Measurements from ENCODE around the gene GPRC5A. TPM values are rescaled to one million over a fixed set of nuclear protein-coding genes. Genes with fewer than 3 reads are reported as not detected.

GPRC5A gene
- total RNA-seq, 4 donors from 2014 or later = 7.0 to 166 (median 116) TPM

- H3K27me3 ChIP-seq = no peaks in the 10 kb centered on the region
- peaks cover 0 to 48% (median 18%) of the 10 kb centered on the region in 4 donors for H3K4me1 ChIP-seq
- no peaks in the 10 kb centered on the region for H3K36me3 ChIP-seq
- 61 to 74% methylated on average over 6 to 10 of the region's 10 CpGs for WGBS, 2 donors (ENCODE audit: low coverage in 1 of 2)
- no peaks in the 10 kb centered on the region for H3K9me3 ChIP-seq
- intact Hi-C loops (cut with DNase I; ENCODE audit: low total_unique reads) = no loop called here
- in situ Hi-C loops (cut with MboI; ENCODE audit: low pct_ligation_motif_present in 1 of 4, low pct_unique_long_range_greater_than_20kb in 1 of 4, low sequenced_read_pairs in 3 of 4) = no loop called here
- peak overlapping the region; percentile 15 to 74 (median 52) for H3K27ac ChIP-seq
- TF ChIP-seq EP300 (IDR thresholded peaks at IDR 0.05; ENCODE audit: low read depth) (no peak), POLR2A (IDR thresholded peaks at IDR 0.05) (no peak), POLR2AphosphoS5 (IDR thresholded peaks at IDR 0.05) (peak in 1 of 3 donors; percentile 19), CTCF (IDR thresholded peaks at IDR 0.05) (no peak)
- DNase-seq = no peak
- no peak overlapping the region for H3K4me3 ChIP-seq
Observed at GRCh38 chr12:12899530-12900380, 8.4 kb downstream of the GPRC5A start.

GRCh38 chr12:12900786-12901157, 9.4 kb downstream of the GPRC5A start:
- Histone ChIP-seq H3K36me3 (no peaks in the 10 kb centered on the region), H3K4me1 (peaks cover 0 to 52% (median 18%) of the 10 kb centered on the region in 4 donors), H3K4me3 (no peak overlapping the region), H3K9me3 (no peaks in the 10 kb centered on the region), H3K27ac (peak overlapping the region; percentile 42 to 74 (median 64)), H3K27me3 (no peaks in the 10 kb centered on the region)
- in situ Hi-C loops (cut with MboI; ENCODE audit: low pct_ligation_motif_present in 1 of 4, low pct_unique_long_range_greater_than_20kb in 1 of 4, low sequenced_read_pairs in 3 of 4) = no loop called here
- TF ChIP-seq POLR2AphosphoS5 (IDR thresholded peaks at IDR 0.05) = no peak
- TF ChIP-seq CTCF (IDR thresholded peaks at IDR 0.05) = no peak
- no peak for TF ChIP-seq EP300 (IDR thresholded peaks at IDR 0.05; ENCODE audit: low read depth)
- no peak for TF ChIP-seq POLR2A (IDR thresholded peaks at IDR 0.05)
- WGBS, 2 donors (ENCODE audit: low coverage in 1 of 2) = 47 to 71% methylated on average over 2 of the region's 2 CpGs
- DNase-seq = no peak
- intact Hi-C loops (cut with DNase I; ENCODE audit: low total_unique reads) = no loop called here

- peak in 1 of 3 donors; percentile 60 for TF ChIP-seq POLR2AphosphoS5 (IDR thresholded peaks at IDR 0.05)
- no peak for TF ChIP-seq EP300 (IDR thresholded peaks at IDR 0.05; ENCODE audit: low read depth)
- Histone ChIP-seq H3K27ac (peak overlapping the region; percentile 42 to 74 (median 64)), H3K4me3 (no peak overlapping the region), H3K4me1 (peaks cover 0 to 52% (median 18%) of the 10 kb centered on the region in 4 donors), H3K27me3 (no peaks in the 10 kb centered on the region), H3K36me3 (no peaks in the 10 kb centered on the region), H3K9me3 (no peaks in the 10 kb centered on the region)
- peak; percentile 61 for DNase-seq
- in situ Hi-C loops (cut with MboI; ENCODE audit: low pct_ligation_motif_present in 1 of 4, low pct_unique_long_range_greater_than_20kb in 1 of 4, low sequenced_read_pairs in 3 of 4) (no loop called here), intact Hi-C loops (cut with DNase I; ENCODE audit: low total_unique reads) (no loop called here)
- 45 to 46% methylated on average over 4 to 10 of the region's 10 CpGs for WGBS, 2 donors (ENCODE audit: low coverage in 1 of 2)
Observed at GRCh38 chr12:12901158-12901791, 9.9 kb downstream of the GPRC5A start.

- Histone ChIP-seq H3K36me3 (no peaks in the 10 kb centered on the region), H3K27ac (peak overlapping the region; percentile 57 to 74 (median 64)), H3K27me3 (no peaks in the 10 kb centered on the region), H3K9me3 (no peaks in the 10 kb centered on the region), H3K4me3 (no peak overlapping the region), H3K4me1 (peaks cover 0 to 52% (median 18%) of the 10 kb centered on the region in 4 donors)
- no peak for DNase-seq
- TF ChIP-seq CTCF (IDR thresholded peaks at IDR 0.05) (peak in 1 of 5 experiments; percentile 23), POLR2AphosphoS5 (IDR thresholded peaks at IDR 0.05) (no peak)
- intact Hi-C loops (cut with DNase I; ENCODE audit: low total_unique reads) (no loop called here), in situ Hi-C loops (cut with MboI; ENCODE audit: low pct_ligation_motif_present in 1 of 4, low pct_unique_long_range_greater_than_20kb in 1 of 4, low sequenced_read_pairs in 3 of 4) (no loop called here)
Observed at GRCh38 chr12:12902036-12902435, 10.7 kb downstream of the GPRC5A start.
